ENCODE data around the gene ARID3B. TPM values are rescaled to one million over a fixed set of nuclear protein-coding genes. Genes with fewer than 3 reads are reported as not detected.

The ARID3B gene
- total and polyA plus RNA-seq, 2 of the 13 experiments (the other 11 are each of a cell fraction or from before 2014, with no cell fraction given) = 5.3 to 12.8 TPM

DNA sequence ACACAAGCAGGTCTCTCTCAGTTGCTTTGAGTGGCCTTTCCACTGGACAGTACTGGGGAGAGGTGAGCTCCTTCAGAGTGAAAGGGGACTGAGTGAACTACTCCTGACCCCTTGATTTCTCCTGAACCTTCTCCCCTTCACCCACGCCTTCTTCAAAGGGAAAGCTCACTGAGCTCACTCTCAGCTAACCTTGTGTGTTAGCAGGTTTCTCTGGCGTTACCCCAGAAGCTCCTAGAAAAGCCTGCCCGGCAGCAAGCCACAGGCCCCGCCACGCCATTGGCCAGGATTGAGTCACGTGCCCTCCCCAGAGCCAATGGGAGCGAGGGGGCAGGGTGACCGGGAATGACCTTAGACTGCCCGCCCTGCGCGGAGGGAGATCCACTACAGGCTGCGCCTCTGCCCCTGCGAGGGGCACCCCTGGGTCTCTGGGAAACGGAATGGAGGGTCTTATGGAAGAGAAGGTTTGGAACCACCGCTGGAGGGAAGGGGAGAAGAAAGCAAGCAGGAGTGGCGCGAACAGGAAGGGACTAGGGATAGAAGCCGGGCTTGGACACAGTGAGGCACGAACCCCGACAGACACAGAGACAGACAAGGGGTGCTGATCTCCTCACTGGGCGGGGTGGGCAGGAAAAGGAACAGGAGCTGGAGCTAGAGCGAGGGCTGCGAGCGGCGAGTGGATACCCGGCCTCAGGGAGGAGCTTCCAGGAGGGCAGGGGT is 57.3 kb downstream of the ARID3B start (continued):
- TF ChIP-seq, protein P1, sequence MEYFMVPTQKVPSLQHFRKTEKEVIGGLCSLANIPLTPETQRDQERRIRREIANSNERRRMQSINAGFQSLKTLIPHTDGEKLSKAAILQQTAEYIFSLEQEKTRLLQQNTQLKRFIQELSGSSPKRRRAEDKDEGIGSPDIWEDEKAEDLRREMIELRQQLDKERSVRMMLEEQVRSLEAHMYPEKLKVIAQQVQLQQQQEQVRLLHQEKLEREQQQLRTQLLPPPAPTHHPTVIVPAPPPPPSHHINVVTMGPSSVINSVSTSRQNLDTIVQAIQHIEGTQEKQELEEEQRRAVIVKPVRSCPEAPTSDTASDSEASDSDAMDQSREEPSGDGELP (IDR thresholded peaks at IDR 0.05; ENCODE audit: borderline replicate concordance, low read depth) = no peak
- no peak for TF ChIP-seq FOXM1 (CRISPR knock-in tag; IDR thresholded peaks at IDR 0.05)
- TF ChIP-seq, protein P2, sequence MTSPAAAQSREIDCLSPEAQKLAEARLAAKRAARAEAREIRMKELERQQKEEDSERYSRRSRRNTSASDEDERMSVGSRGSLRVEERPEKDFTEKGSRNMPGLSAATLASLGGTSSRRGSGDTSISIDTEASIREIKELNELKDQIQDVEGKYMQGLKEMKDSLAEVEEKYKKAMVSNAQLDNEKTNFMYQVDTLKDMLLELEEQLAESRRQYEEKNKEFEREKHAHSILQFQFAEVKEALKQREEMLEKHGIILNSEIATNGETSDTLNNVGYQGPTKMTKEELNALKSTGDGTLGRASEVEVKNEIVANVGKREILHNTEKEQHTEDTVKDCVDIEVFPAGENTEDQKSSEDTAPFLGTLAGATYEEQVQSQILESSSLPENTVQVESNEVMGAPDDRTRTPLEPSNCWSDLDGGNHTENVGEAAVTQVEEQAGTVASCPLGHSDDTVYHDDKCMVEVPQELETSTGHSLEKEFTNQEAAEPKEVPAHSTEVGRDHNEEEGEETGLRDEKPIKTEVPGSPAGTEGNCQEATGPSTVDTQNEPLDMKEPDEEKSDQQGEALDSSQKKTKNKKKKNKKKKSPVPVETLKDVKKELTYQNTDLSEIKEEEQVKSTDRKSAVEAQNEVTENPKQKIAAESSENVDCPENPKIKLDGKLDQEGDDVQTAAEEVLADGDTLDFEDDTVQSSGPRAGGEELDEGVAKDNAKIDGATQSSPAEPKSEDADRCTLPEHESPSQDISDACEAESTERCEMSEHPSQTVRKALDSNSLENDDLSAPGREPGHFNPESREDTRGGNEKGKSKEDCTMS (CRISPR knock-in tag; conservative IDR thresholded peaks at IDR 0.05) = no peak
- TF ChIP-seq KDM4B (CRISPR knock-in tag; IDR thresholded peaks at IDR 0.05) = no peak
- TF ChIP-seq ZNF83 (CRISPR knock-in tag; IDR thresholded peaks at IDR 0.05; ENCODE audit: borderline replicate concordance) = no peak
- TF ChIP-seq ZNF570 (CRISPR knock-in tag; IDR thresholded peaks at IDR 0.05; ENCODE audit: borderline replicate concordance) = no peak
- TF ChIP-seq, protein P3, sequence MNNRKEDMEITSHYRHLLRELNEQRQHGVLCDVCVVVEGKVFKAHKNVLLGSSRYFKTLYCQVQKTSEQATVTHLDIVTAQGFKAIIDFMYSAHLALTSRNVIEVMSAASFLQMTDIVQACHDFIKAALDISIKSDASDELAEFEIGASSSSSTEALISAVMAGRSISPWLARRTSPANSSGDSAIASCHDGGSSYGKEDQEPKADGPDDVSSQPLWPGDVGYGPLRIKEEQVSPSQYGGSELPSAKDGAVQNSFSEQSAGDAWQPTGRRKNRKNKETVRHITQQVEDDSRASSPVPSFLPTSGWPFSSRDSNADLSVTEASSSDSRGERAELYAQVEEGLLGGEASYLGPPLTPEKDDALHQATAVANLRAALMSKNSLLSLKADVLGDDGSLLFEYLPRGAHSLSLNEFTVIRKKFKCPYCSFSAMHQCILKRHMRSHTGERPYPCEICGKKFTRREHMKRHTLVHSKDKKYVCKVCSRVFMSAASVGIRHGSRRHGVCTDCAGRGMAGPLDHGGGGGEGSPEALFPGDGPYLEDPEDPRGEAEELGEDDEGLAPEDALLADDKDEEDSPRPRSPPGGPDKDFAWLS (CRISPR knock-in tag; IDR thresholded peaks at IDR 0.05; ENCODE audit: borderline replicate concordance) = no peak
- TF ChIP-seq ZMYM2 (CRISPR knock-in tag; IDR thresholded peaks at IDR 0.05) = no peak
- TF ChIP-seq, protein P4, sequence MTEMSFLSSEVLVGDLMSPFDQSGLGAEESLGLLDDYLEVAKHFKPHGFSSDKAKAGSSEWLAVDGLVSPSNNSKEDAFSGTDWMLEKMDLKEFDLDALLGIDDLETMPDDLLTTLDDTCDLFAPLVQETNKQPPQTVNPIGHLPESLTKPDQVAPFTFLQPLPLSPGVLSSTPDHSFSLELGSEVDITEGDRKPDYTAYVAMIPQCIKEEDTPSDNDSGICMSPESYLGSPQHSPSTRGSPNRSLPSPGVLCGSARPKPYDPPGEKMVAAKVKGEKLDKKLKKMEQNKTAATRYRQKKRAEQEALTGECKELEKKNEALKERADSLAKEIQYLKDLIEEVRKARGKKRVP (CRISPR knock-in tag; IDR thresholded peaks at IDR 0.05) = 0 out of 4 replicates have a peak, but pooled peaks of 1 of the 2 experiments have one; percentile 40
- TF ChIP-seq RFXANK (CRISPR knock-in tag; IDR thresholded peaks at IDR 0.05) = peak; percentile 93
- TF ChIP-seq, protein P5, sequence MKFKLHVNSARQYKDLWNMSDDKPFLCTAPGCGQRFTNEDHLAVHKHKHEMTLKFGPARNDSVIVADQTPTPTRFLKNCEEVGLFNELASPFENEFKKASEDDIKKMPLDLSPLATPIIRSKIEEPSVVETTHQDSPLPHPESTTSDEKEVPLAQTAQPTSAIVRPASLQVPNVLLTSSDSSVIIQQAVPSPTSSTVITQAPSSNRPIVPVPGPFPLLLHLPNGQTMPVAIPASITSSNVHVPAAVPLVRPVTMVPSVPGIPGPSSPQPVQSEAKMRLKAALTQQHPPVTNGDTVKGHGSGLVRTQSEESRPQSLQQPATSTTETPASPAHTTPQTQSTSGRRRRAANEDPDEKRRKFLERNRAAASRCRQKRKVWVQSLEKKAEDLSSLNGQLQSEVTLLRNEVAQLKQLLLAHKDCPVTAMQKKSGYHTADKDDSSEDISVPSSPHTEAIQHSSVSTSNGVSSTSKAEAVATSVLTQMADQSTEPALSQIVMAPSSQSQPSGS (CRISPR knock-in tag; IDR thresholded peaks at IDR 0.05) = 0 out of 2 replicates have a peak, but pooled peaks have one; percentile 54
- TF ChIP-seq, protein P6, sequence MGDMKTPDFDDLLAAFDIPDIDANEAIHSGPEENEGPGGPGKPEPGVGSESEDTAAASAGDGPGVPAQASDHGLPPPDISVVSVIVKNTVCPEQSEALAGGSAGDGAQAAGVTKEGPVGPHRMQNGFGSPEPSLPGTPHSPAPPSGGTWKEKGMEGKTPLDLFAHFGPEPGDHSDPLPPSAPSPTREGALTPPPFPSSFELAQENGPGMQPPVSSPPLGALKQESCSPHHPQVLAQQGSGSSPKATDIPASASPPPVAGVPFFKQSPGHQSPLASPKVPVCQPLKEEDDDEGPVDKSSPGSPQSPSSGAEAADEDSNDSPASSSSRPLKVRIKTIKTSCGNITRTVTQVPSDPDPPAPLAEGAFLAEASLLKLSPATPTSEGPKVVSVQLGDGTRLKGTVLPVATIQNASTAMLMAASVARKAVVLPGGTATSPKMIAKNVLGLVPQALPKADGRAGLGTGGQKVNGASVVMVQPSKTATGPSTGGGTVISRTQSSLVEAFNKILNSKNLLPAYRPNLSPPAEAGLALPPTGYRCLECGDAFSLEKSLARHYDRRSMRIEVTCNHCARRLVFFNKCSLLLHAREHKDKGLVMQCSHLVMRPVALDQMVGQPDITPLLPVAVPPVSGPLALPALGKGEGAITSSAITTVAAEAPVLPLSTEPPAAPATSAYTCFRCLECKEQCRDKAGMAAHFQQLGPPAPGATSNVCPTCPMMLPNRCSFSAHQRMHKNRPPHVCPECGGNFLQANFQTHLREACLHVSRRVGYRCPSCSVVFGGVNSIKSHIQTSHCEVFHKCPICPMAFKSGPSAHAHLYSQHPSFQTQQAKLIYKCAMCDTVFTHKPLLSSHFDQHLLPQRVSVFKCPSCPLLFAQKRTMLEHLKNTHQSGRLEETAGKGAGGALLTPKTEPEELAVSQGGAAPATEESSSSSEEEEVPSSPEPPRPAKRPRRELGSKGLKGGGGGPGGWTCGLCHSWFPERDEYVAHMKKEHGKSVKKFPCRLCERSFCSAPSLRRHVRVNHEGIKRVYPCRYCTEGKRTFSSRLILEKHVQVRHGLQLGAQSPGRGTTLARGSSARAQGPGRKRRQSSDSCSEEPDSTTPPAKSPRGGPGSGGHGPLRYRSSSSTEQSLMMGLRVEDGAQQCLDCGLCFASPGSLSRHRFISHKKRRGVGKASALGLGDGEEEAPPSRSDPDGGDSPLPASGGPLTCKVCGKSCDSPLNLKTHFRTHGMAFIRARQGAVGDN (CRISPR knock-in tag; IDR thresholded peaks at IDR 0.05) = peak; percentile 98
- TF ChIP-seq BORCS8-MEF2B (CRISPR knock-in tag; IDR thresholded peaks at IDR 0.05) = no peak
- peak; percentile 56; the same call in 1 of the 2 replicates for TF ChIP-seq NKX3-1 (CRISPR knock-in tag; IDR thresholded peaks at IDR 0.05)
- TF ChIP-seq REXO4 (CRISPR knock-in tag; IDR thresholded peaks at IDR 0.05; ENCODE audit: borderline replicate concordance) = no peak
- no peak for TF ChIP-seq CC2D1A (CRISPR knock-in tag; IDR thresholded peaks at IDR 0.05)
- no peak for TF ChIP-seq ZFAT (CRISPR knock-in tag; conservative IDR thresholded peaks at IDR 0.05)

All from HepG2 (cell line).